Measurements from ENCODE around the gene GRIP2.
A peak's percentile ranks its signal among the peaks of the same experiment; 100 is the strongest.

Gene GRIP2

DNA sequence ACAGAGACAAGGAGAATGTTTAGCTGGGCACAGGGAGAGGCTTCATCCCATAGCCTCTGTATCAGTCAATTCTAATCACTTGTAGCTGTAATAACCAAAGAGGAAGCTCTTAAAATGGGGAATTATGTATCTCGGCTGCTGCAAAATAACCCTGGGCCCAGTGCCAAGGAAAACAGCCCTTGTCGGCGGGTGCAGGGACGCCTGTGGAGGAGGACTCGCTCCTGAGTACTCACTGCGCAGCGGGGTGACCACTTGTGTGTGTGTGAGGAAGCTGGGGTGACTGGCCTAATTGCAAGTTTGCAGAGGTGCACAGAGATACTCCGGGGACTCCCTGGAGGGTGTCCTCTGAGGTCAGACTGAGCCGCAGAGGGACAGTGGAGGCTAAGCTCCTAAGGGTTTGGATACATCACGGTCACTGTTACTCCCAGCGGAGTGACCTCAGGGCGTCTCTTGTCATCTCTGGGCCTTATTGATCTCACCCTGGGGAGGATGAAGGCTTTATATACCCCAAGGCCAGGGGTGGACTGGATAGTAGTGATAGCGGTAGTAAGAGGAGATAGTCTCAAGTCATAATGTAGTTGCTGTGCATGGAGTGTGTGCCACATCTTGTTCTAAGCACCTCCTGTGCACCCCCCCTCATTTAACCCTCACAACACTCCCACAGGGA is 100.5 kb downstream of the GRIP2 start:
- no peak overlapping the region for H3K4me3 ChIP-seq (replicated peaks in 1 of 2; ENCODE audit: low read depth in 2 of 2, low read length in 2 of 2)
- peak; percentile 61 to 70 for DNase-seq (ENCODE audit: low read depth in 2 of 2)
- TF ChIP-seq, protein P1, sequence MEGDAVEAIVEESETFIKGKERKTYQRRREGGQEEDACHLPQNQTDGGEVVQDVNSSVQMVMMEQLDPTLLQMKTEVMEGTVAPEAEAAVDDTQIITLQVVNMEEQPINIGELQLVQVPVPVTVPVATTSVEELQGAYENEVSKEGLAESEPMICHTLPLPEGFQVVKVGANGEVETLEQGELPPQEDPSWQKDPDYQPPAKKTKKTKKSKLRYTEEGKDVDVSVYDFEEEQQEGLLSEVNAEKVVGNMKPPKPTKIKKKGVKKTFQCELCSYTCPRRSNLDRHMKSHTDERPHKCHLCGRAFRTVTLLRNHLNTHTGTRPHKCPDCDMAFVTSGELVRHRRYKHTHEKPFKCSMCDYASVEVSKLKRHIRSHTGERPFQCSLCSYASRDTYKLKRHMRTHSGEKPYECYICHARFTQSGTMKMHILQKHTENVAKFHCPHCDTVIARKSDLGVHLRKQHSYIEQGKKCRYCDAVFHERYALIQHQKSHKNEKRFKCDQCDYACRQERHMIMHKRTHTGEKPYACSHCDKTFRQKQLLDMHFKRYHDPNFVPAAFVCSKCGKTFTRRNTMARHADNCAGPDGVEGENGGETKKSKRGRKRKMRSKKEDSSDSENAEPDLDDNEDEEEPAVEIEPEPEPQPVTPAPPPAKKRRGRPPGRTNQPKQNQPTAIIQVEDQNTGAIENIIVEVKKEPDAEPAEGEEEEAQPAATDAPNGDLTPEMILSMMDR (IDR thresholded peaks at IDR 0.05; ENCODE audit: low read depth, low read length), result no peak
